Caco-2 (cell line): Measurements from ENCODE around the gene TNS1. TPM values are rescaled to one million over a fixed set of nuclear protein-coding genes. Genes with fewer than 3 reads are reported as not detected.

Experiments
- BruUV-seq: library from RNA; stranded (reverse); fragments of 400-500 nt; replicated peaks from 2 replicates; lab custom pipeline; 2021; lab: Mats Ljungman, UMichigan
- CTCF ChIA-PET: fragments of 300-600 bp; sonication (Branson Sonifier 250); formaldehyde crosslinking; loops from one replicate; lab custom pipeline; 2022; ENCODE audit warnings: antibody characterized with exemption; lab: Charles Lee
- POLR2A ChIA-PET: fragments of 300-600 bp; sonication (Branson Sonifier 250); formaldehyde crosslinking; loops from one replicate; lab custom pipeline; 2022; ENCODE audit warnings: antibody characterized with exemption; lab: Charles Lee
- DNase-seq, 2 experiments: peaks; one replicate each; pipeline versions ENCODE4 v3.0.0 to v3.0.0-alpha.2; 2020 to 2022
- H3K27me3 ChIP-seq: replicated peaks from 2 replicates; pipeline ENCODE4 v1.6.0; 2011; ENCODE audit warnings: low read length; ENCODE audit not compliant: control insufficient read depth, insufficient read depth
- H3K36me3 ChIP-seq: 2 replicates; pipeline ENCODE4 v1.5.1; 2011; ENCODE audit warnings: low read length; ENCODE audit not compliant: control insufficient read depth, insufficient read depth
- H3K4me1 ChIP-seq: fragments of 250-450 bp; sonication (Bioruptor Pico); 2 replicates; pipeline ENCODE4 v1.5.1; 2020; ENCODE audit warnings: mild to moderate bottlenecking
- H3K4me3 ChIP-seq: 2 replicates; pipeline ENCODE4 v1.5.1; 2011; ENCODE audit warnings: low read depth, mild to moderate bottlenecking, control low read depth, low read length
- H3K9me3 ChIP-seq: fragments of 250-450 bp; sonication (Bioruptor Pico); 2 replicates; pipeline ENCODE4 v1.5.1; 2020; ENCODE audit warnings: mild to moderate bottlenecking, moderate library complexity
- H3K27ac Mint-ChIP-seq: one replicate; pipeline ENCODE4 v1.8.0; 2022; ENCODE audit warnings: mixed read lengths; ENCODE audit not compliant: unreplicated experiment
- H3K27me3 Mint-ChIP-seq: one replicate; pipeline ENCODE4 v1.8.0; 2022; ENCODE audit warnings: mixed read lengths; ENCODE audit not compliant: insufficient read depth, unreplicated experiment
- H3K36me3 Mint-ChIP-seq: one replicate; pipeline ENCODE4 v1.8.0; 2022; ENCODE audit warnings: mild to moderate bottlenecking, mixed read lengths; ENCODE audit not compliant: insufficient read depth, unreplicated experiment
- H3K4me1 Mint-ChIP-seq: one replicate; pipeline ENCODE4 v1.8.0; 2022; ENCODE audit warnings: low read depth, mixed read lengths; ENCODE audit not compliant: unreplicated experiment
- H3K4me3 Mint-ChIP-seq: one replicate; pipeline ENCODE4 v1.8.0; 2022; ENCODE audit warnings: mild to moderate bottlenecking, moderate library complexity, mixed read lengths; ENCODE audit not compliant: unreplicated experiment
- H3K9me3 Mint-ChIP-seq: one replicate; pipeline ENCODE4 v1.8.0; 2022; ENCODE audit warnings: mixed read lengths; ENCODE audit not compliant: unreplicated experiment
- intact Hi-C: fragments of 100-400 bp; cut with micrococcal nuclease; formaldehyde crosslinking; loops from one replicate; pipeline ENCODE4 v1.10.0; 2022; ENCODE audit not compliant: unreplicated experiment
- total RNA-seq: library from RNA; stranded (reverse); gene quantifications from 2 replicates; pipeline ENCODE4 v1.2.3, GENCODE V29; 2022
- TF ChIP-seq, protein P1 (sequence below), 2 experiments: fragments of 200-600 bp in 1 of 2; IDR thresholded peaks; 1 replicate in 1 of 2; 2 replicates in 1 of 2; pipeline versions ENCODE4 v1.5.1 to v1.8.0; 2011 to 2022; ENCODE audit warnings: antibody characterized with exemption in 1 of 2, control low read depth in 1 of 2, inconsistent platforms in 1 of 2, low read depth in 1 of 2, low read length in 1 of 2, mild to moderate bottlenecking in 1 of 2, moderate library complexity in 1 of 2; ENCODE audit not compliant: insufficient read depth in 1 of 2, severe bottlenecking in 1 of 2, unreplicated experiment in 1 of 2

The TNS1 gene
- total RNA-seq, 1 experiment from 2014 or later = 16.1 TPM

DNA sequence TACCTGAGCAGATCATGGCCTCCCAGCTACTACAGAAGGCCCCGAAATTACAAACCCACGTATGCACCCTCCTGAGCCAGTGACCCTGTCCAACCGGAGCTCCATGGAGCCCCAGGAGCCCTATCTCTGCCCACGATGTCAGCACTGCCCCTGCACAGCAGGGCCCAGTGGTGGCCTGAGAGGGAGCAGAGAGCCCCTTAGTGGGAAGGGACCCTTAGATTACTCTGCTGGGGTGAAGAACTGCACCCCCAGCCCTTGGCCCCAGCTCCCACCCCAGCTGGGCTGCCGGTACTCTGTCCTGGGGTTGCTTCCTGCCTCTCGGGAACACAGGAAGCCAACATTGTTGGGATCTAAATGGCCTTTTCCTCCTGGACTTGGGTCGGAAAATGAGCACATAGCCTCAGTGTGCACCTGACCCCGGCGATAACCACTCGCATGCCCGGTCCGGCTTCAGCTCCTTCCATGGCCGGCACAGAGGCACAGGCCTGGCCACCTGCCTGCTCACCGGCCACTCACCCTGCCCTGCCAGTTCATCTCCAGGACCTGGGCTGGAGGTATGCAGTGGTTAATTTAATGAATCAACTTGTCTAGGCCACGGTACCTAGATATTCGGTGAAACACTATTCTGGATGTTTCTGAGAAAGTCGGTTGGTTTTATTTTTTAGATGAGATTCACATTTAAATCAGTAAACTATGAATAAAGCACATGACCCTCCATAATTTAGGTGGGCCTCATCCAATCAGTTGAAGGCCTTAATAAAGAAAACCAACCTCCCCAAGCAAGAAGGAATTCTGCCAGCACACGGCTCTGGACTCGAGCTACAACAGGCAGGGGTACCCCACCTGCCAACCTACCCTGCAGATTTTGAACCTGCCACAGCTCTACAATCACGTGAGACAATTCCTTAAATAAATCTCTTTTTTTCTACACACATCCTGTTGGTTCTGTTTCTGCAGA is 19.2 kb downstream of the TNS1 start:
- POLR2A ChIA-PET = no interaction called here
- intact Hi-C loops = no loop called here
- H3K4me3 Mint-ChIP-seq = no peak overlapping the region
- H3K4me1 Mint-ChIP-seq = peaks cover 15% of the 10 kb centered on the region
- TF ChIP-seq, protein P1, sequence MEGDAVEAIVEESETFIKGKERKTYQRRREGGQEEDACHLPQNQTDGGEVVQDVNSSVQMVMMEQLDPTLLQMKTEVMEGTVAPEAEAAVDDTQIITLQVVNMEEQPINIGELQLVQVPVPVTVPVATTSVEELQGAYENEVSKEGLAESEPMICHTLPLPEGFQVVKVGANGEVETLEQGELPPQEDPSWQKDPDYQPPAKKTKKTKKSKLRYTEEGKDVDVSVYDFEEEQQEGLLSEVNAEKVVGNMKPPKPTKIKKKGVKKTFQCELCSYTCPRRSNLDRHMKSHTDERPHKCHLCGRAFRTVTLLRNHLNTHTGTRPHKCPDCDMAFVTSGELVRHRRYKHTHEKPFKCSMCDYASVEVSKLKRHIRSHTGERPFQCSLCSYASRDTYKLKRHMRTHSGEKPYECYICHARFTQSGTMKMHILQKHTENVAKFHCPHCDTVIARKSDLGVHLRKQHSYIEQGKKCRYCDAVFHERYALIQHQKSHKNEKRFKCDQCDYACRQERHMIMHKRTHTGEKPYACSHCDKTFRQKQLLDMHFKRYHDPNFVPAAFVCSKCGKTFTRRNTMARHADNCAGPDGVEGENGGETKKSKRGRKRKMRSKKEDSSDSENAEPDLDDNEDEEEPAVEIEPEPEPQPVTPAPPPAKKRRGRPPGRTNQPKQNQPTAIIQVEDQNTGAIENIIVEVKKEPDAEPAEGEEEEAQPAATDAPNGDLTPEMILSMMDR (IDR thresholded peaks at IDR 0.05; ENCODE audit: insufficient read depth in 1 of 2, low read depth in 1 of 2, low read length in 1 of 2, severe bottlenecking in 1 of 2, unreplicated experiment in 1 of 2) = no peak
- Histone ChIP-seq H3K9me3 (no peaks in the 10 kb centered on the region), H3K36me3 (no peaks in the 10 kb centered on the region), H3K27me3 (no peaks in the 10 kb centered on the region), H3K4me3 (no peak overlapping the region), H3K4me1 (peaks cover 20% of the 10 kb centered on the region)
- H3K27ac Mint-ChIP-seq = no peak overlapping the region
- H3K27me3 Mint-ChIP-seq = peaks cover 5% of the 10 kb centered on the region
- CTCF ChIA-PET = no interaction called here
- no peaks in the 10 kb centered on the region for H3K9me3 Mint-ChIP-seq
- H3K36me3 Mint-ChIP-seq = no peaks in the 10 kb centered on the region
- BruUV-seq = no TSS peak
- no peak for DNase-seq

DNA sequence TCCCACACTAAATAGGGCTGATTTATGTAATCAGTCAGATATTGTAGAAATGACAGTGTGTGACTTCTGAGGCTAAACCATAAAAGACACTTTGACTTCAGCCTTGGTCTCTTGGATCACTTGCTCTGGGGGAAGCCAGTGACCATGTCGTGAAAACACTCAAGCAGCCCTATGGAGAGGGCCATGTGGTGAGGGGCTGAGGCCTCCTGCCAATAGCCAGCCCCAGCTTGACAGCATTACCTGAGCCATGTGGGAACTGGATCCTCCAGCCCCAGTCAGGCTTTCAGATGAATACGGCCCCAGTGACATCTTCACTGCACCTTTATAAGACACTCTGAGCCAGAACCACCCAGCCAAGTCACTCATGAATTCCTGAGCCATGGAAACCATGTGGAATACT is 20.8 kb downstream of the TNS1 start:
- Mint-ChIP-seq H3K27me3 (peaks cover 5% of the 10 kb centered on the region), H3K4me1 (peaks cover 8% of the 10 kb centered on the region), H3K36me3 (no peaks in the 10 kb centered on the region), H3K4me3 (no peak overlapping the region), H3K27ac (no peak overlapping the region), H3K9me3 (no peaks in the 10 kb centered on the region)
- Histone ChIP-seq H3K4me3 (no peak overlapping the region), H3K9me3 (no peaks in the 10 kb centered on the region), H3K27me3 (no peaks in the 10 kb centered on the region), H3K4me1 (peaks cover 9% of the 10 kb centered on the region; the same call in 1 of the 2 replicates), H3K36me3 (no peaks in the 10 kb centered on the region)
- ChIA-PET CTCF (no interaction called here), POLR2A (no interaction called here)
- no TSS peak for BruUV-seq
- no peak for DNase-seq
- TF ChIP-seq, protein P1 (IDR thresholded peaks at IDR 0.05; ENCODE audit: insufficient read depth in 1 of 2, low read depth in 1 of 2, low read length in 1 of 2, severe bottlenecking in 1 of 2, unreplicated experiment in 1 of 2) = no peak
- intact Hi-C loops = no loop called here

DNA sequence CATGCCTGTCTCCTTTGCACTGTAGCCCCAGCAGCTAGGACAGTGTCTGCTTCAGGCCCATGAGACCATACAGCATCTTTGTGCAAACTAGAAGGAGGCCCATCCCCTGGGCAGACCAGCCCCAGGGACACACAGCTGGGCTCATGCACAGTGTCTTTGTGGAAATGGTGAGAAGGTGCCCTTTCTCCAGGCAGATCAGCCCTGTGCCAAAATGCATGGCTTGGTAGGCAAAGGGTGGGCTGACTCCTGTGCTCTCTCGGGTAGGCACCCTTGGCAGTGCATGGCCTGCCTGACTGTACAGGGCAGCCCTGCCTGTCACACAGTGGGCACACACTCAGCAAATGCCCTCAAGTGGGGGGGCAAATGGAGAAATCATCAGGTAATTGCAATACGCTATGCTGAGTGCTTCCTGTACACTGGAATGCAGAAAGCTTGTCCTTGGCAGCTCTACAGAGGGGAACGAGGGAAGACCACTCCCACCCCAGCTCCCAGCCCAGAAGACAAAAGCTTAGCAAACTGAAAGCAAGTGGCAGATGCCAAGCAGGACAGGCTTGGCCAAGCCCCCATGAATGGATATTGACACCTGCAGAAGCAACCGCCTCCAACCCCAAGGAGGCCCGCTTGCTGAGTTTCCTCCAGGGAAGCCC is 21.6 kb downstream of the TNS1 start:
- TF ChIP-seq, protein P1 (IDR thresholded peaks at IDR 0.05; ENCODE audit: insufficient read depth in 1 of 2, low read depth in 1 of 2, low read length in 1 of 2, severe bottlenecking in 1 of 2, unreplicated experiment in 1 of 2) = no peak
- Mint-ChIP-seq H3K36me3 (no peaks in the 10 kb centered on the region), H3K4me3 (no peak overlapping the region), H3K27ac (no peak overlapping the region), H3K27me3 (peaks cover 5% of the 10 kb centered on the region), H3K9me3 (no peaks in the 10 kb centered on the region), H3K4me1 (peaks cover 8% of the 10 kb centered on the region)
- peaks cover 9% of the 10 kb centered on the region; the same call in 1 of the 2 replicates for H3K4me1 ChIP-seq
- BruUV-seq = no TSS peak
- CTCF ChIA-PET = no interaction called here
- H3K4me3 ChIP-seq = no peak overlapping the region
- intact Hi-C loops = no loop called here
- no peaks in the 10 kb centered on the region for H3K9me3 ChIP-seq
- no peaks in the 10 kb centered on the region for H3K36me3 ChIP-seq
- no peaks in the 10 kb centered on the region for H3K27me3 ChIP-seq
- no peak for DNase-seq
- POLR2A ChIA-PET = no interaction called here
